DOHH2 (cell line): ENCODE measurements around the gene LRRC75B.

Experiments used
- H3F3A ChIP-seq: fragments of 200-600 bp; sonication (generic), shearing (Covaris generic); 2 replicates; pipeline ENCODE4 v1.6.0; 2016; ENCODE audit warnings: antibody characterized with exemption, mild to moderate bottlenecking; ENCODE audit not compliant: control insufficient read depth, insufficient read depth
- H3K27ac ChIP-seq: fragments of 200-600 bp; sonication (generic); 2 replicates; pipeline ENCODE4 v1.5.1; 2014; ENCODE audit warnings: low read depth, mild to moderate bottlenecking, low read length, moderate library complexity
- H3K27me3 ChIP-seq: fragments of 200-600 bp; sonication (generic); 2 replicates; pipeline ENCODE4 v1.6.1; 2014; ENCODE audit warnings: mild to moderate bottlenecking, low read length, mixed read lengths; ENCODE audit not compliant: control insufficient read depth
- H3K36me3 ChIP-seq: fragments of 200-600 bp; sonication (generic); 2 replicates; pipeline ENCODE4 v1.6.1; 2014; ENCODE audit warnings: mild to moderate bottlenecking, low read length, moderate library complexity, mixed read lengths; ENCODE audit not compliant: control insufficient read depth
- H3K4me1 ChIP-seq: fragments of 200-600 bp; sonication (generic); 2 replicates; pipeline ENCODE4 v1.6.1; 2014; ENCODE audit warnings: mild to moderate bottlenecking, low read length, mixed read lengths; ENCODE audit not compliant: control insufficient read depth
- H3K4me2 ChIP-seq: fragments of 200-600 bp; sonication (generic); 2 replicates; pipeline ENCODE4 v1.6.0; 2014; ENCODE audit warnings: mild to moderate bottlenecking, low read length, moderate library complexity
- H3K4me3 ChIP-seq: fragments of 200-600 bp; sonication (generic); 2 replicates; pipeline ENCODE4 v1.5.1; 2014; ENCODE audit warnings: mild to moderate bottlenecking, low read length, mixed read lengths
- H3K79me2 ChIP-seq: fragments of 200-600 bp; sonication (generic); 2 replicates; pipeline ENCODE4 v1.6.1; 2014; ENCODE audit warnings: mild to moderate bottlenecking, low read length, mixed read lengths; ENCODE audit not compliant: control insufficient read depth
- H3K9me2 ChIP-seq: fragments of 200-600 bp; sonication (generic); replicated peaks from 2 replicates; pipeline ENCODE4 v1.6.1; 2014; ENCODE audit warnings: mild to moderate bottlenecking, low read length, mixed read lengths; ENCODE audit not compliant: control insufficient read depth
- H3K9me3 ChIP-seq: fragments of 200-600 bp; sonication (generic); 2 replicates; pipeline ENCODE4 v1.6.1; 2014; ENCODE audit warnings: antibody characterized with exemption, low read length, mixed read lengths; ENCODE audit not compliant: control insufficient read depth, insufficient read depth
- H4K20me1 ChIP-seq: fragments of 200-600 bp; sonication (generic); 2 replicates; pipeline ENCODE4 v1.6.0; 2014; ENCODE audit warnings: low read depth, mild to moderate bottlenecking, antibody characterized with exemption, low read length, moderate library complexity; ENCODE audit not compliant: control insufficient read depth, insufficient read depth
- CTCF ChIP-seq: fragments of 200-600 bp; sonication (generic); IDR thresholded peaks from one replicate; pipeline ENCODE4 v1.5.1; 2014; ENCODE audit warnings: antibody characterized with exemption, mild to moderate bottlenecking, low read depth, low read length; ENCODE audit not compliant: poor library complexity, severe bottlenecking
- EZH2phosphoT487 ChIP-seq: fragments of 200-600 bp; sonication (generic); IDR thresholded peaks from 2 replicates; pipeline ENCODE4 v1.6.1; 2017; ENCODE audit warnings: borderline replicate concordance, mild to moderate bottlenecking, antibody characterized with exemption, low read length, moderate library complexity, mixed read lengths

LRRC75B gene

GRCh38 chr22:24550902-24551435, 41.9 kb downstream of the LRRC75B start:
- no peak overlapping the region for H3K27ac ChIP-seq
- H3F3A ChIP-seq, result peaks cover 3% of the 10 kb centered on the region
- H3K4me2 ChIP-seq, result no peak overlapping the region
- TF ChIP-seq CTCF, result no peak
- TF ChIP-seq EZH2phosphoT487, result no peak
- H3K36me3 ChIP-seq, result peaks cover 76% of the 10 kb centered on the region
- H4K20me1 ChIP-seq, result peaks cover 11% of the 10 kb centered on the region
- H3K9me2 ChIP-seq, result no peaks in the 10 kb centered on the region
- no peaks in the 10 kb centered on the region for H3K27me3 ChIP-seq
- H3K9me3 ChIP-seq, result no peaks in the 10 kb centered on the region
- no peak overlapping the region for H3K4me3 ChIP-seq
- H3K79me2 ChIP-seq, result peaks cover 72% of the 10 kb centered on the region
- H3K4me1 ChIP-seq, result peaks cover 21% of the 10 kb centered on the region

- TF ChIP-seq EZH2phosphoT487 (no peak), CTCF (no peak)
- H3K27me3 ChIP-seq, result no peaks in the 10 kb centered on the region
- peaks cover 76% of the 10 kb centered on the region for H3K36me3 ChIP-seq
- no peak overlapping the region for H3K4me2 ChIP-seq
- peaks cover 11% of the 10 kb centered on the region for H4K20me1 ChIP-seq
- peaks cover 66% of the 10 kb centered on the region for H3K79me2 ChIP-seq
- no peak overlapping the region for H3K4me3 ChIP-seq
- H3K4me1 ChIP-seq, result peaks cover 21% of the 10 kb centered on the region
- no peaks in the 10 kb centered on the region for H3K9me2 ChIP-seq
- peaks cover 3% of the 10 kb centered on the region for H3F3A ChIP-seq
- no peak overlapping the region for H3K27ac ChIP-seq
- no peaks in the 10 kb centered on the region for H3K9me3 ChIP-seq
Observed at GRCh38 chr22:24550028-24550901, 42.6 kb downstream of the LRRC75B start.

- H3K9me2 ChIP-seq, result no peaks in the 10 kb centered on the region
- no peak overlapping the region for H3K4me2 ChIP-seq
- peaks cover under 1% of the 10 kb centered on the region for H3F3A ChIP-seq
- peaks cover 11% of the 10 kb centered on the region for H4K20me1 ChIP-seq
- peaks cover 55% of the 10 kb centered on the region for H3K79me2 ChIP-seq
- H3K36me3 ChIP-seq, result peaks cover 79% of the 10 kb centered on the region
- H3K9me3 ChIP-seq, result no peaks in the 10 kb centered on the region
- TF ChIP-seq EZH2phosphoT487 (no peak), CTCF (no peak)
- H3K27ac ChIP-seq, result no peak overlapping the region
- no peak overlapping the region for H3K4me3 ChIP-seq
- H3K4me1 ChIP-seq, result peaks cover 18% of the 10 kb centered on the region
- H3K27me3 ChIP-seq, result no peaks in the 10 kb centered on the region
Observed at GRCh38 chr22:24548812-24549211, 44.1 kb downstream of the LRRC75B start.
